ENCODE data around the gene MYO9B.
A peak's percentile ranks its signal among the peaks of the same experiment; 100 is the strongest.
"Not testable (repeated sequence)": the region's sequence is repeated elsewhere in the genome, so short reads cannot be mapped to it uniquely, and the experiment has no call there.

MYO9B gene

GRCh38 chr19:17159466-17160393, 84.2 kb downstream of the MYO9B start:
- Histone ChIP-seq H3K9ac (ENCODE audit: low read length) (no peak overlapping the region), H3K9me3 (ENCODE audit: control insufficient read depth, low read depth, low read length) (peaks cover 7% of the 10 kb centered on the region), H3K4me3 (ENCODE audit: low read length) (no peak overlapping the region), H3K4me1 (ENCODE audit: control insufficient read depth, low read depth, low read length) (peaks cover 12% of the 10 kb centered on the region), H3K27ac (ENCODE audit: low read length) (peak overlapping the region; percentile 6), H3K36me3 (ENCODE audit: control insufficient read depth, low read depth, low read length) (peaks cover 40% of the 10 kb centered on the region), H3K27me3 (ENCODE audit: control insufficient read depth, insufficient read depth, low read length) (no peaks in the 10 kb centered on the region)

GRCh38 chr19:17160908-17161307, 85.3 kb downstream of the MYO9B start:
- Histone ChIP-seq H3K27me3 (ENCODE audit: control insufficient read depth, insufficient read depth, low read length) (no peaks in the 10 kb centered on the region), H3K27ac (ENCODE audit: low read length) (no peak overlapping the region), H3K9me3 (ENCODE audit: control insufficient read depth, low read depth, low read length) (peaks cover 7% of the 10 kb centered on the region), H3K9ac (ENCODE audit: low read length) (no peak overlapping the region), H3K36me3 (ENCODE audit: control insufficient read depth, low read depth, low read length) (peaks cover 33% of the 10 kb centered on the region), H3K4me1 (ENCODE audit: control insufficient read depth, low read depth, low read length) (peaks cover 12% of the 10 kb centered on the region), H3K4me3 (ENCODE audit: low read length) (no peak overlapping the region)

- Histone ChIP-seq H3K4me1 (ENCODE audit: control insufficient read depth, low read depth, low read length) (peaks cover 12% of the 10 kb centered on the region), H3K36me3 (ENCODE audit: control insufficient read depth, low read depth, low read length) (peaks cover 29% of the 10 kb centered on the region)
- H3K9ac ChIP-seq (ENCODE audit: low read length); H3K27me3 ChIP-seq (ENCODE audit: control insufficient read depth, insufficient read depth, low read length); H3K9me3 ChIP-seq (ENCODE audit: control insufficient read depth, low read depth, low read length); H3K4me3 ChIP-seq (ENCODE audit: low read length); H3K27ac ChIP-seq (ENCODE audit: low read length): not testable (repeated sequence)
Measured at GRCh38 chr19:17162131-17162530, 86.6 kb downstream of the MYO9B start.

- no peaks in the 10 kb centered on the region for H3K27me3 ChIP-seq (ENCODE audit: control insufficient read depth, insufficient read depth, low read length)
- no peak overlapping the region for H3K9ac ChIP-seq (ENCODE audit: low read length)
- H3K36me3 ChIP-seq (ENCODE audit: control insufficient read depth, low read depth, low read length) = peaks cover 29% of the 10 kb centered on the region
- peaks cover 12% of the 10 kb centered on the region for H3K4me1 ChIP-seq (ENCODE audit: control insufficient read depth, low read depth, low read length)
- H3K9me3 ChIP-seq (ENCODE audit: control insufficient read depth, low read depth, low read length) = peaks cover 7% of the 10 kb centered on the region
- no peak overlapping the region for H3K27ac ChIP-seq (ENCODE audit: low read length)
- no peak overlapping the region for H3K4me3 ChIP-seq (ENCODE audit: low read length)
Measured at GRCh38 chr19:17162580-17162979, 87.0 kb downstream of the MYO9B start.

GRCh38 chr19:17163652-17164051, 88.1 kb downstream of the MYO9B start:
- Histone ChIP-seq H3K4me3 (ENCODE audit: low read length) (no peak overlapping the region), H3K27me3 (ENCODE audit: control insufficient read depth, insufficient read depth, low read length) (no peaks in the 10 kb centered on the region), H3K9ac (ENCODE audit: low read length) (no peak overlapping the region), H3K9me3 (ENCODE audit: control insufficient read depth, low read depth, low read length) (peaks cover 7% of the 10 kb centered on the region), H3K4me1 (ENCODE audit: control insufficient read depth, low read depth, low read length) (peaks cover 12% of the 10 kb centered on the region), H3K27ac (ENCODE audit: low read length) (no peak overlapping the region), H3K36me3 (ENCODE audit: control insufficient read depth, low read depth, low read length) (peaks cover 34% of the 10 kb centered on the region)

GRCh38 chr19:17164639-17165038, 89.1 kb downstream of the MYO9B start:
- H3K4me1 ChIP-seq (ENCODE audit: control insufficient read depth, low read depth, low read length) = peaks cover 6% of the 10 kb centered on the region
- H3K27ac ChIP-seq (ENCODE audit: low read length) = no peak overlapping the region

GRCh38 chr19:17165715-17166114, 90.1 kb downstream of the MYO9B start:
- no peak overlapping the region for H3K9ac ChIP-seq (ENCODE audit: low read length)
- no peaks in the 10 kb centered on the region for H3K4me1 ChIP-seq (ENCODE audit: control insufficient read depth, low read depth, low read length)
- no peak overlapping the region for H3K4me3 ChIP-seq (ENCODE audit: low read length)
- no peak overlapping the region for H3K27ac ChIP-seq (ENCODE audit: low read length)
- H3K27me3 ChIP-seq (ENCODE audit: control insufficient read depth, insufficient read depth, low read length) = no peaks in the 10 kb centered on the region
- peaks cover 39% of the 10 kb centered on the region for H3K36me3 ChIP-seq (ENCODE audit: control insufficient read depth, low read depth, low read length)
- H3K9me3 ChIP-seq (ENCODE audit: control insufficient read depth, low read depth, low read length) = peaks cover 7% of the 10 kb centered on the region

More at GRCh38 chr19:17164639-17165038, 89.1 kb downstream of the MYO9B start:
- H3K9me3 ChIP-seq (ENCODE audit: control insufficient read depth, low read depth, low read length) = peaks cover 7% of the 10 kb centered on the region
- H3K27me3 ChIP-seq (ENCODE audit: control insufficient read depth, insufficient read depth, low read length) = no peaks in the 10 kb centered on the region
- H3K4me3 ChIP-seq (ENCODE audit: low read length) = no peak overlapping the region
- peaks cover 36% of the 10 kb centered on the region for H3K36me3 ChIP-seq (ENCODE audit: control insufficient read depth, low read depth, low read length)
- H3K9ac ChIP-seq (ENCODE audit: low read length) = no peak overlapping the region

GRCh38 chr19:17170538-17171297, 95.1 kb downstream of the MYO9B start:
- Histone ChIP-seq H3K36me3 (ENCODE audit: control insufficient read depth, low read depth, low read length) (peaks cover 32% of the 10 kb centered on the region), H3K27me3 (ENCODE audit: control insufficient read depth, insufficient read depth, low read length) (no peaks in the 10 kb centered on the region), H3K4me1 (ENCODE audit: control insufficient read depth, low read depth, low read length) (no peaks in the 10 kb centered on the region), H3K4me3 (ENCODE audit: low read length) (no peak overlapping the region), H3K27ac (ENCODE audit: low read length) (no peak overlapping the region), H3K9ac (ENCODE audit: low read length) (no peak overlapping the region), H3K9me3 (ENCODE audit: control insufficient read depth, low read depth, low read length) (no peaks in the 10 kb centered on the region)

GRCh38 chr19:17171874-17172273, 96.3 kb downstream of the MYO9B start:
- H3K27ac ChIP-seq (ENCODE audit: low read length) = no peak overlapping the region
- no peak overlapping the region for H3K9ac ChIP-seq (ENCODE audit: low read length)
- no peaks in the 10 kb centered on the region for H3K27me3 ChIP-seq (ENCODE audit: control insufficient read depth, insufficient read depth, low read length)
- H3K9me3 ChIP-seq (ENCODE audit: control insufficient read depth, low read depth, low read length) = no peaks in the 10 kb centered on the region
- no peaks in the 10 kb centered on the region for H3K4me1 ChIP-seq (ENCODE audit: control insufficient read depth, low read depth, low read length)
- peaks cover 34% of the 10 kb centered on the region for H3K36me3 ChIP-seq (ENCODE audit: control insufficient read depth, low read depth, low read length)
- H3K4me3 ChIP-seq (ENCODE audit: low read length) = no peak overlapping the region

- H3K27me3 ChIP-seq (ENCODE audit: control insufficient read depth, insufficient read depth, low read length) = no peaks in the 10 kb centered on the region
- no peak overlapping the region for H3K9ac ChIP-seq (ENCODE audit: low read length)
- H3K9me3 ChIP-seq (ENCODE audit: control insufficient read depth, low read depth, low read length) = no peaks in the 10 kb centered on the region
- no peaks in the 10 kb centered on the region for H3K4me1 ChIP-seq (ENCODE audit: control insufficient read depth, low read depth, low read length)
- peaks cover 32% of the 10 kb centered on the region for H3K36me3 ChIP-seq (ENCODE audit: control insufficient read depth, low read depth, low read length)
- H3K4me3 ChIP-seq (ENCODE audit: low read length) = no peak overlapping the region
- H3K27ac ChIP-seq (ENCODE audit: low read length) = no peak overlapping the region
Measured at GRCh38 chr19:17172624-17173345, 97.2 kb downstream of the MYO9B start.

- H3K36me3 ChIP-seq (ENCODE audit: control insufficient read depth, low read depth, low read length) = peaks cover 7% of the 10 kb centered on the region
- H3K4me3 ChIP-seq (ENCODE audit: low read length) = no peak overlapping the region
- no peaks in the 10 kb centered on the region for H3K27me3 ChIP-seq (ENCODE audit: control insufficient read depth, insufficient read depth, low read length)
- no peaks in the 10 kb centered on the region for H3K9me3 ChIP-seq (ENCODE audit: control insufficient read depth, low read depth, low read length)
- peaks cover 11% of the 10 kb centered on the region for H3K4me1 ChIP-seq (ENCODE audit: control insufficient read depth, low read depth, low read length)
- H3K9ac ChIP-seq (ENCODE audit: low read length) = no peak overlapping the region
- no peak overlapping the region for H3K27ac ChIP-seq (ENCODE audit: low read length)
Measured at GRCh38 chr19:17178291-17178690, 102.7 kb downstream of the MYO9B start.

Measured in iPS-18a (cell line).